ENCODE results near the gene FOXS1. TPM values are rescaled to one million over a fixed set of nuclear protein-coding genes. Genes with fewer than 3 reads are reported as not detected.

Gene FOXS1
- total and polyA plus RNA-seq, 10 of the 15 experiments (the other 5 are each of a cell fraction or from before 2014, with no cell fraction given) = not detected

DNA sequence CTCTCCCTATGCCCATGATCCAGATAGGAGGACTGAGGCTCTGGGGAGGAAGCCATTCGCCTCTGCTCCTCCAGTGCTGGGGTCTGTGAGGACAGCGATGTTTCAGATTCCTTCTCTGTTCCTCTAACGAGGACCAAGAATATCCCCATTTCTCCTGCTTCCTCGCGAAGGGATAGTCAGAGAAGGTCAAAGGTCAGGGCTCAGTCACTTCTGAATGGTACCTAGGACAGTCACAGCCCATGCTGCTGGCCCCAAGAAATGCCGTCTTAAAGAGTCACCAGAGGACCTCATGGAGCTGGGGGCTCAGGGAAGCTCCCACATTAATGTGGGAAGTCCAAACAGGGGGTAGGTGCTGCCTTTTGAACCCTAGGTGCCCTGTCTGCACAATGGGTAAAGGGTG is 2.1 kb downstream of the FOXS1 start:
- no peaks in the 10 kb centered on the region; the same call in 1 of the 2 replicates for H4K20me1 ChIP-seq (ENCODE audit: control insufficient read depth, insufficient read depth)
- in situ Hi-C loops (cut with MboI) (no loop called here), intact Hi-C loops (cut with micrococcal nuclease; ENCODE audit: unreplicated experiment) (no loop called here)
- no peaks in the 10 kb centered on the region for H3K36me3 ChIP-seq (ENCODE audit: control insufficient read depth in 2 of 2, insufficient read depth in 2 of 2, low read length in 1 of 2)
- no peaks in the 10 kb centered on the region; a peak in 1 of 4 replicates for H3K27me3 ChIP-seq (replicated peaks in 1 of 2; ENCODE audit: control insufficient read depth in 2 of 2, insufficient read depth in 2 of 2, low read length in 1 of 2)
- H2AFZ ChIP-seq (ENCODE audit: control insufficient read depth, low read depth, low read length) = no peak overlapping the region
- H3K4me1 ChIP-seq (ENCODE audit: control insufficient read depth, insufficient read depth, low read length) = peaks cover 5% of the 10 kb centered on the region; the same call in 1 of the 2 replicates
- WGBS (ENCODE audit: insufficient coverage, insufficient replicate concordance, low lambda C conversion rate, missing lambda C conversion rate) = 37% methylated on average over 6 of the region's 6 CpGs
- no peak overlapping the region for H3K4me2 ChIP-seq (ENCODE audit: control insufficient read depth, insufficient read depth)
- no peaks in the 10 kb centered on the region for H3K9me3 ChIP-seq (replicated peaks; ENCODE audit: control insufficient read depth, insufficient read depth, low read length)
- H3K4me3 ChIP-seq = no peak overlapping the region
- CTCF ChIA-PET = interaction anchor here (1.3 to 7.3 kb wide), 3 partner anchors 9 to 20 kb away, joined by 5 to 109 read pairs (median 10); partner anchors contain the start of gene MYLK2
- RAD21 ChIA-PET (ENCODE audit: unreplicated experiment) = interaction anchor here (1.2 to 1.4 kb wide), 2 partner anchors 9 to 20 kb away, joined by 3 to 5 read pairs; no protein-coding TSS in a partner anchor
- TF ChIP-seq NR2C1 (IDR thresholded peaks at IDR 0.05) (peak; percentile 56; the same call in 1 of the 2 replicates), POLR2AphosphoS5 (IDR thresholded peaks at IDR 0.05; ENCODE audit: low read length) (no peak), NR2F1 (conservative IDR thresholded peaks at IDR 0.05) (peak; percentile 69), ATF7 (IDR thresholded peaks at IDR 0.05; ENCODE audit: low read depth) (no peak), PML (IDR thresholded peaks at IDR 0.05; ENCODE audit: low read length) (no peak), NFYA (IDR thresholded peaks at IDR 0.05; ENCODE audit: borderline replicate concordance, low read depth, low read length) (no peak), NR2C2 (IDR thresholded peaks at IDR 0.05; ENCODE audit: borderline replicate concordance, control insufficient read depth, insufficient read length, low read depth) (peak; percentile 47), RELA (IDR thresholded peaks at IDR 0.05; ENCODE audit: borderline replicate concordance, partially characterized antibody) (no peak), FOS (IDR thresholded peaks at IDR 0.05; ENCODE audit: borderline replicate concordance, extremely low read depth, insufficient read length) (no peak), EGR1 (IDR thresholded peaks at IDR 0.05; ENCODE audit: borderline replicate concordance in 1 of 2, low read depth in 2 of 2, low read length in 2 of 2) (no peak), PAX5 (IDR thresholded peaks at IDR 0.05; ENCODE audit: borderline replicate concordance, low read depth, low read length) (no peak), CHD4 (IDR thresholded peaks at IDR 0.05) (no peak)
- TF ChIP-seq, protein P1, sequence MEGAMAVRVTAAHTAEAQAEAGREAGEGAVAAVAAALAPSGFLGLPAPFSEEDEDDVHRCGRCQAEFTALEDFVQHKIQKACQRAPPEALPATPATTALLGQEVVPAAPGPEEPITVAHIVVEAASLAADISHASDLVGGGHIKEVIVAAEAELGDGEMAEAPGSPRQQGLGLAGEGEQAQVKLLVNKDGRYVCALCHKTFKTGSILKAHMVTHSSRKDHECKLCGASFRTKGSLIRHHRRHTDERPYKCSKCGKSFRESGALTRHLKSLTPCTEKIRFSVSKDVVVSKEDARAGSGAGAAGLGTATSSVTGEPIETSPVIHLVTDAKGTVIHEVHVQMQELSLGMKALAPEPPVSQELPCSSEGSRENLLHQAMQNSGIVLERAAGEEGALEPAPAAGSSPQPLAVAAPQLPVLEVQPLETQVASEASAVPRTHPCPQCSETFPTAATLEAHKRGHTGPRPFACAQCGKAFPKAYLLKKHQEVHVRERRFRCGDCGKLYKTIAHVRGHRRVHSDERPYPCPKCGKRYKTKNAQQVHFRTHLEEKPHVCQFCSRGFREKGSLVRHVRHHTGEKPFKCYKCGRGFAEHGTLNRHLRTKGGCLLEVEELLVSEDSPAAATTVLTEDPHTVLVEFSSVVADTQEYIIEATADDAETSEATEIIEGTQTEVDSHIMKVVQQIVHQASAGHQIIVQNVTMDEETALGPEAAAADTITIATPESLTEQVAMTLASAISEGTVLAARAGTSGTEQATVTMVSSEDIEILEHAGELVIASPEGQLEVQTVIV (IDR thresholded peaks at IDR 0.05; ENCODE audit: borderline replicate concordance, partially characterized antibody) = no peak
- TF ChIP-seq, protein P2, sequence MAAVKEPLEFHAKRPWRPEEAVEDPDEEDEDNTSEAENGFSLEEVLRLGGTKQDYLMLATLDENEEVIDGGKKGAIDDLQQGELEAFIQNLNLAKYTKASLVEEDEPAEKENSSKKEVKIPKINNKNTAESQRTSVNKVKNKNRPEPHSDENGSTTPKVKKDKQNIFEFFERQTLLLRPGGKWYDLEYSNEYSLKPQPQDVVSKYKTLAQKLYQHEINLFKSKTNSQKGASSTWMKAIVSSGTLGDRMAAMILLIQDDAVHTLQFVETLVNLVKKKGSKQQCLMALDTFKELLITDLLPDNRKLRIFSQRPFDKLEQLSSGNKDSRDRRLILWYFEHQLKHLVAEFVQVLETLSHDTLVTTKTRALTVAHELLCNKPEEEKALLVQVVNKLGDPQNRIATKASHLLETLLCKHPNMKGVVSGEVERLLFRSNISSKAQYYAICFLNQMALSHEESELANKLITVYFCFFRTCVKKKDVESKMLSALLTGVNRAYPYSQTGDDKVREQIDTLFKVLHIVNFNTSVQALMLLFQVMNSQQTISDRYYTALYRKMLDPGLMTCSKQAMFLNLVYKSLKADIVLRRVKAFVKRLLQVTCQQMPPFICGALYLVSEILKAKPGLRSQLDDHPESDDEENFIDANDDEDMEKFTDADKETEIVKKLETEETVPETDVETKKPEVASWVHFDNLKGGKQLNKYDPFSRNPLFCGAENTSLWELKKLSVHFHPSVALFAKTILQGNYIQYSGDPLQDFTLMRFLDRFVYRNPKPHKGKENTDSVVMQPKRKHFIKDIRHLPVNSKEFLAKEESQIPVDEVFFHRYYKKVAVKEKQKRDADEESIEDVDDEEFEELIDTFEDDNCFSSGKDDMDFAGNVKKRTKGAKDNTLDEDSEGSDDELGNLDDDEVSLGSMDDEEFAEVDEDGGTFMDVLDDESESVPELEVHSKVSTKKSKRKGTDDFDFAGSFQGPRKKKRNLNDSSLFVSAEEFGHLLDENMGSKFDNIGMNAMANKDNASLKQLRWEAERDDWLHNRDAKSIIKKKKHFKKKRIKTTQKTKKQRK (IDR thresholded peaks at IDR 0.05; ENCODE audit: low read depth, low read length) = no peak
- BruUV-seq (replicated peaks) = no TSS peak
- DNase-seq (ENCODE audit: low read depth, low spot score) (no peak), FAIRE-seq (no peak), ATAC-seq (no peak)
- no peak overlapping the region for H3K27ac ChIP-seq (ENCODE audit: control insufficient read depth, insufficient read depth)
- H3K79me2 ChIP-seq (ENCODE audit: control insufficient read depth, insufficient read depth, low read length) = no peaks in the 10 kb centered on the region
- POLR2A ChIA-PET = no interaction called here
- H3K9ac ChIP-seq (ENCODE audit: control insufficient read depth, insufficient read depth, low read length) = no peak overlapping the region
- SMC1A ChIA-PET (ENCODE audit: uncharacterized antibody, unreplicated experiment) = no interaction called here

Measured in GM12878 (cell line).